ENCODE measurements around the gene VPS52.
"Not testable (repeated sequence)": the region's sequence is repeated elsewhere in the genome, so short reads cannot be mapped to it uniquely, and the experiment has no call there.

VPS52 gene

DNA sequence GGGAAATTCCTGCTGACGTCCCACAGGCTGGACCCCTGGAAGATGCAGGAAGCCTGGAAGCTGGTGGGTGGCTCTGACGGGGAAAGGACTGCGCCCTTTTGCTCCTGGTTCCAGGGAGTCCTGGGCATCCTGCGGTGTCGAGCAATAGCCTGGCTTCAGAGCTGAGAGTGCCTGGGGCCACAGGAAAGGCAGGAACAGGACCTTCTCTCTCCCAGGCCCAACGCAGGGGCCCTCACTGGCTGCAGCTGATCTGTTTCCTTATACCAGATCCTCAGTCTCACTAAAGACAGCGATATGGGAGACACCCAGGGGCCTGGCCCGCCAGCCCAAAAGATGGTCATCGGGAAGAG lies 6.7 kb upstream of the VPS52 start:
- Histone ChIP-seq H3K27me3 (ENCODE audit: low read depth, low read length) (no peaks in the 10 kb centered on the region), H3K79me2 (ENCODE audit: low read length) (peaks cover 25% of the 10 kb centered on the region), H4K20me1 (ENCODE audit: insufficient read depth, low read length) (peaks cover 33% of the 10 kb centered on the region), H3K36me3 (replicated peaks; ENCODE audit: low read depth, low read length) (peaks cover 34% of the 10 kb centered on the region), H3K4me3 (ENCODE audit: low read length) (no peak overlapping the region), H3K9me3 (ENCODE audit: insufficient read depth, low read length) (no peaks in the 10 kb centered on the region), H2AFZ (ENCODE audit: low read depth, low read length) (no peak overlapping the region), H3K4me2 (ENCODE audit: low read length) (no peak overlapping the region), H3K9ac (ENCODE audit: low read length) (no peak overlapping the region), H3K4me1 (ENCODE audit: low read length) (peaks cover 41% of the 10 kb centered on the region), H3K27ac (ENCODE audit: low read length) (peak overlapping the region; percentile 89; the same call in 1 of the 2 replicates)
- TF ChIP-seq, protein P1, sequence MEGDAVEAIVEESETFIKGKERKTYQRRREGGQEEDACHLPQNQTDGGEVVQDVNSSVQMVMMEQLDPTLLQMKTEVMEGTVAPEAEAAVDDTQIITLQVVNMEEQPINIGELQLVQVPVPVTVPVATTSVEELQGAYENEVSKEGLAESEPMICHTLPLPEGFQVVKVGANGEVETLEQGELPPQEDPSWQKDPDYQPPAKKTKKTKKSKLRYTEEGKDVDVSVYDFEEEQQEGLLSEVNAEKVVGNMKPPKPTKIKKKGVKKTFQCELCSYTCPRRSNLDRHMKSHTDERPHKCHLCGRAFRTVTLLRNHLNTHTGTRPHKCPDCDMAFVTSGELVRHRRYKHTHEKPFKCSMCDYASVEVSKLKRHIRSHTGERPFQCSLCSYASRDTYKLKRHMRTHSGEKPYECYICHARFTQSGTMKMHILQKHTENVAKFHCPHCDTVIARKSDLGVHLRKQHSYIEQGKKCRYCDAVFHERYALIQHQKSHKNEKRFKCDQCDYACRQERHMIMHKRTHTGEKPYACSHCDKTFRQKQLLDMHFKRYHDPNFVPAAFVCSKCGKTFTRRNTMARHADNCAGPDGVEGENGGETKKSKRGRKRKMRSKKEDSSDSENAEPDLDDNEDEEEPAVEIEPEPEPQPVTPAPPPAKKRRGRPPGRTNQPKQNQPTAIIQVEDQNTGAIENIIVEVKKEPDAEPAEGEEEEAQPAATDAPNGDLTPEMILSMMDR (IDR thresholded peaks at IDR 0.05; ENCODE audit: low read depth, low read length) = no peak
- no peak for TF ChIP-seq EZH2phosphoT487 (IDR thresholded peaks at IDR 0.05; ENCODE audit: low read depth)

DNA sequence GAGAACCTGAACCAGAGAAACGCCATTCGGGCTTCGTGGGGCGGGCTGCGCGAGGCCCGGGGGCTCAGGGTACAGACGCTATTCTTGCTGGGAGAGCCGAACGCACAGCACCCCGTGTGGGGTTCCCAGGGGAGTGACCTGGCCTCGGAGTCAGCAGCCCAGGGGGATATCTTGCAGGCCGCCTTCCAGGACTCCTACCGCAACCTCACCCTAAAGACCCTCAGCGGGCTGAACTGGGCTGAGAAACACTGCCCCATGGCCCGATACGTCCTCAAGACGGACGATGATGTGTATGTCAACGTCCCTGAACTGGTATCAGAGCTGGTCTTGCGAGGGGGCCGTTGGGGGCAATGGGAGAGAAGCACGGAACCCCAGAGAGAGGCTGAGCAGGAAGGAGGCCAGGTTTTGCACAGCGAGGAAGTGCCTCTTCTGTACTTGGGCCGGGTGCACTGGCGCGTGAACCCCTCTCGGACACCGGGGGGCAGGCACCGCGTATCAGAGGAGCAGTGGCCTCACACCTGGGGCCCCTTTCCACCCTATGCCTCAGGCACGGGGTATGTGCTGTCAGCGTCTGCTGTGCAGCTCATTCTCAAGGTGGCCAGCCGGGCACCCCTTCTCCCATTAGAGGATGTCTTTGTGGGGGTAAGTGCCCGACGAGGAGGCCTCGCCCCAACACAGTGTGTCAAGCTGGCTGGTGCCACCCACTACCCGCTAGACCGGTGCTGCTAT lies 6.2 kb upstream of the VPS52 start:
- H3K4me3 ChIP-seq (ENCODE audit: low read length) = peak overlapping the region; percentile 97
- TF ChIP-seq EZH2phosphoT487 (IDR thresholded peaks at IDR 0.05; ENCODE audit: low read depth) = no peak
- TF ChIP-seq, protein P1 (IDR thresholded peaks at IDR 0.05; ENCODE audit: low read depth, low read length) = no peak
- H3K79me2 ChIP-seq (ENCODE audit: low read length) = peaks cover 31% of the 10 kb centered on the region
- H3K9me3 ChIP-seq (ENCODE audit: insufficient read depth, low read length) = no peaks in the 10 kb centered on the region
- H3K27ac ChIP-seq (ENCODE audit: low read length) = peak overlapping the region; percentile 89
- peaks cover 38% of the 10 kb centered on the region for H4K20me1 ChIP-seq (ENCODE audit: insufficient read depth, low read length)
- peaks cover 39% of the 10 kb centered on the region for H3K36me3 ChIP-seq (replicated peaks; ENCODE audit: low read depth, low read length)
- H3K9ac ChIP-seq (ENCODE audit: low read length) = peak overlapping the region; percentile 81
- no peak overlapping the region for H2AFZ ChIP-seq (ENCODE audit: low read depth, low read length)
- H3K4me2 ChIP-seq (ENCODE audit: low read length) = peak overlapping the region; percentile 89
- H3K4me1 ChIP-seq (ENCODE audit: low read length) = peaks cover 46% of the 10 kb centered on the region
- H3K27me3 ChIP-seq (ENCODE audit: low read depth, low read length) = no peaks in the 10 kb centered on the region

DNA sequence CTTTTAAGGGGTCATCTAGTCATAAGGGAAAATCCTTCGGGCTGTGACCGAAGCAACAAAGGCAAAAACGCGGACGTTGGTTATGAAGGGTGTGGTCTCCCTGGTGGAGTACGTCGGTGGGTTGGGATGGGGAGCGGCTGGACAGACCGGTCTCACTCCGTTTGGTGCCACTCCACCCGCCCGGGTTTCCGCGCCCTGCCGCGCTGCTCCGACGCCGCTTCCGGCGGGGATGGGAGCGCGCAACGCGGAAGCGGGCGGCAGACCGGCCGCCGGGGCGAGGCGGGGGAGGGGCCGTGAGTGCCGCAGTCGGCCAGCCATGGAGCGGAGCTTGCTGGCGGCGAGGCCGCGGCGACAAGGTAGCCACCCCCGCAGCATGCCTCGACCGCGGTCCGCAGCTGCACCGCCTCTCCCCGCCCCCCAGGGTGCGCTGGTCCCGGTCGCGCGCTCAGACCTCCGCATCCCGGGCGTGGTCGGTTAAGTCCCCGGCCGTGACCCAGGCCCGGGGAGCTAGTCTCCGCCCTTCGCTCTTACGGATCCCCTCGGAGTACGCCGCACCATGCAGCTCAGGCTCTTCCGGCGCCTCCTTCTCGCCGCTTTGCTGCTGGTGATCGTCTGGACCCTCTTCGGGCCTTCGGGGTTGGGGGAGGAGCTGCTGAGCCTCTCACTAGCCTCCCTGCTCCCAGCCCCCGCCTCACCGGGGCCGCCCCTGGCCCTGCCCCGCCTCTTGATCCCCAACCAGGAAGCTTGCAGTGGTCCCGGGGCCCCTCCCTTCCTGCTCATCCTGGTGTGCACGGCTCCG lies 5.4 kb upstream of the VPS52 start, which contains the start of gene B3GALT4:
Gene B3GALT4, plus strand, starts transcription at position 260 of the 799 bp plus-strand sequence. Its CDS starts 297 bp downstream, at position 557.
- Histone ChIP-seq H3K9ac (ENCODE audit: low read length) (peak within 1 kb of the TSS; percentile 94), H2AFZ (ENCODE audit: low read depth, low read length) (0 out of 2 replicates have a peak within 1 kb of the TSS, but pooled peaks have one; percentile 41), H3K9me3 (ENCODE audit: insufficient read depth, low read length) (no peaks in the 10 kb centered on the region), H3K27me3 (ENCODE audit: low read depth, low read length) (no peaks in the 10 kb centered on the region), H3K36me3 (replicated peaks; ENCODE audit: low read depth, low read length) (peaks cover 46% of the 10 kb centered on the region), H3K4me3 (ENCODE audit: low read length) (peak within 1 kb of the TSS; percentile 97), H4K20me1 (ENCODE audit: insufficient read depth, low read length) (peaks cover 40% of the 10 kb centered on the region), H3K4me1 (ENCODE audit: low read length) (peaks cover 46% of the 10 kb centered on the region), H3K4me2 (ENCODE audit: low read length) (peak within 1 kb of the TSS; percentile 89), H3K79me2 (ENCODE audit: low read length) (peaks cover 38% of the 10 kb centered on the region), H3K27ac (ENCODE audit: low read length) (peak within 1 kb of the TSS; percentile 89)
- no peak for TF ChIP-seq EZH2phosphoT487 (IDR thresholded peaks at IDR 0.05; ENCODE audit: low read depth)
- TF ChIP-seq, protein P1 (IDR thresholded peaks at IDR 0.05; ENCODE audit: low read depth, low read length) = no peak

DNA sequence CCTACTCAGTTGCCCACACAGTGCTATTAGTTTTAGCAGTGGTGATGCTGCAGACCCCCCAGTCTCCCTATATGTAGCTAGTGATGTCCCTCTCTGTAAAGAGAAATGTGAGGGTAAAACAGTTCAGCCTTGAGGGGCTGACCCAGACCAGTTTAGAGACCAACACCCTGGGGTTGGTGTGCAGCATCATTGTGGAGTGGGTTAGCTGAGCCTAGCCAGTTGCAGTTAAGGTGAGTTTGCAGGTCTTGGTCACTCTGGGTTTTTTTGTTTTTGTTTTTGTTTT lies 4.8 kb upstream of the VPS52 start:
- Histone ChIP-seq H3K9me3 (ENCODE audit: insufficient read depth, low read length) (no peaks in the 10 kb centered on the region), H3K4me3 (ENCODE audit: low read length) (peak overlapping the region; percentile 97), H3K36me3 (replicated peaks; ENCODE audit: low read depth, low read length) (peaks cover 46% of the 10 kb centered on the region)

GRCh38 chr6:33275795-33276580 lies 4.3 kb upstream of the VPS52 start:
- H3K4me3 ChIP-seq (ENCODE audit: low read length) = peak overlapping the region; percentile 97
- H4K20me1 ChIP-seq (ENCODE audit: insufficient read depth, low read length) = peaks cover 40% of the 10 kb centered on the region
- H3K9me3 ChIP-seq (ENCODE audit: insufficient read depth, low read length); H2AFZ ChIP-seq (ENCODE audit: low read depth, low read length); H3K27me3 ChIP-seq (ENCODE audit: low read depth, low read length): not testable (repeated sequence)
- peak overlapping the region; percentile 94 for H3K9ac ChIP-seq (ENCODE audit: low read length)
- H3K4me1 ChIP-seq (ENCODE audit: low read length) = peaks cover 46% of the 10 kb centered on the region
- H3K79me2 ChIP-seq (ENCODE audit: low read length) = peaks cover 45% of the 10 kb centered on the region
- H3K27ac ChIP-seq (ENCODE audit: low read length) = peak overlapping the region; percentile 89
- peak overlapping the region; percentile 89 for H3K4me2 ChIP-seq (ENCODE audit: low read length)
- peaks cover 46% of the 10 kb centered on the region for H3K36me3 ChIP-seq (replicated peaks; ENCODE audit: low read depth, low read length)

More for the DNA sequence above, 4.8 kb upstream of the VPS52 start:
- H3K79me2 ChIP-seq (ENCODE audit: low read length) = peaks cover 41% of the 10 kb centered on the region
- H3K4me1 ChIP-seq (ENCODE audit: low read length) = peaks cover 46% of the 10 kb centered on the region
- H3K27ac ChIP-seq (ENCODE audit: low read length) = peak overlapping the region; percentile 89
- peak overlapping the region; percentile 81 for H3K9ac ChIP-seq (ENCODE audit: low read length)
- H3K27me3 ChIP-seq (ENCODE audit: low read depth, low read length) = no peaks in the 10 kb centered on the region
- H3K4me2 ChIP-seq (ENCODE audit: low read length) = peak overlapping the region; percentile 89
- TF ChIP-seq EZH2phosphoT487 (IDR thresholded peaks at IDR 0.05; ENCODE audit: low read depth) = no peak
- TF ChIP-seq, protein P1 (IDR thresholded peaks at IDR 0.05; ENCODE audit: low read depth, low read length) = no peak
- H2AFZ ChIP-seq (ENCODE audit: low read depth, low read length) = no peak overlapping the region
- peaks cover 40% of the 10 kb centered on the region for H4K20me1 ChIP-seq (ENCODE audit: insufficient read depth, low read length)

All from OCI-LY3 (cell line).